ENCODE measurements around the gene STK17B. TPM values are rescaled to one million over a fixed set of nuclear protein-coding genes. Genes with fewer than 3 reads are reported as not detected.

Gene STK17B
- total and polyA plus RNA-seq, 2 of the 13 experiments (the other 11 are each of a cell fraction or from before 2014, with no cell fraction given): 1.6 to 4.5 TPM

DNA sequence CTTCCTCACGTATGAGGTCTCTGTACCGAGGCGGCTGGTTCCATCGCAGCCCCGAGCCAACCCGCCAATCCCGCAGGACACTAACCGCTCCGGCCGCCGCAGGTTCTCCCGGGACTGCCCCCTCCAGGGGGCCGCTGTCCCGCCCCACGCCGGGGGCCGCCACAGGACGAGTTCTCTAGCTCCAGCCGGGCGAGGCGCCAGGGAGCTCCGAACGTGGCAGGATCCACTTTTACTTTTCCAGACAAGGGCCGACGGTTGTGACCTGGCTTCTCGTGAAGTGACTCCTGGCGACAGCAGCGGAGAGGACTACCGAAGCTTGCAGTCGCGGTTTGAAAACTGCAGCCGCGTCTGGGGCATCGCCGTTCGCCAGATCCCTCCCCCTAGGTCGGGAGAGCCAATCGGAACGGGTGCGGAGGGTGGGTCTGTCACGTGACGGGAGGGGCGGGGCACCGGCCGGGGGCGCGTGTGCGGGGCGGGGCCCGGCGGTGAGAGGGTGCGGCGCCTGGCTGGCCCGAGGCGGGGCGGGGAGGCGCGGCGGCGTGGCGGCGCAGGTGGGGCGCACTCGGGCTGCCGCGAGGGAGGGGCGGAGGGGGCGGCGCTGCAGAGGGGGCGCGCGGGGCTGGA lies at the start of gene STK17B (continued):
- TF ChIP-seq NR2C2 (CRISPR knock-in tag; IDR thresholded peaks at IDR 0.05; ENCODE audit: borderline replicate concordance) (0 out of 2 replicates have a peak, but pooled peaks have one; percentile 27), ZNF33B (CRISPR knock-in tag; IDR thresholded peaks at IDR 0.05) (no peak), U2AF2 (IDR thresholded peaks at IDR 0.05; ENCODE audit: low read depth, low read length) (no peak), SRSF9 (IDR thresholded peaks at IDR 0.05; ENCODE audit: borderline replicate concordance, insufficient read depth, low read depth, low read length, poor library complexity, severe bottlenecking) (no peak), RBAK (CRISPR knock-in tag; IDR thresholded peaks at IDR 0.05) (no peak), ARNT (IDR thresholded peaks at IDR 0.05) (no peak), IKZF4 (CRISPR knock-in tag; IDR thresholded peaks at IDR 0.05; ENCODE audit: borderline replicate concordance, low read depth, not compliant biosample characterization) (no peak), DNMT3B (CRISPR knock-in tag; conservative IDR thresholded peaks at IDR 0.05) (peak; percentile 87; the same call in 1 of the 2 replicates), ZFP36L2 (CRISPR knock-in tag; IDR thresholded peaks at IDR 0.05) (no peak)
- TF ChIP-seq, protein P1, sequence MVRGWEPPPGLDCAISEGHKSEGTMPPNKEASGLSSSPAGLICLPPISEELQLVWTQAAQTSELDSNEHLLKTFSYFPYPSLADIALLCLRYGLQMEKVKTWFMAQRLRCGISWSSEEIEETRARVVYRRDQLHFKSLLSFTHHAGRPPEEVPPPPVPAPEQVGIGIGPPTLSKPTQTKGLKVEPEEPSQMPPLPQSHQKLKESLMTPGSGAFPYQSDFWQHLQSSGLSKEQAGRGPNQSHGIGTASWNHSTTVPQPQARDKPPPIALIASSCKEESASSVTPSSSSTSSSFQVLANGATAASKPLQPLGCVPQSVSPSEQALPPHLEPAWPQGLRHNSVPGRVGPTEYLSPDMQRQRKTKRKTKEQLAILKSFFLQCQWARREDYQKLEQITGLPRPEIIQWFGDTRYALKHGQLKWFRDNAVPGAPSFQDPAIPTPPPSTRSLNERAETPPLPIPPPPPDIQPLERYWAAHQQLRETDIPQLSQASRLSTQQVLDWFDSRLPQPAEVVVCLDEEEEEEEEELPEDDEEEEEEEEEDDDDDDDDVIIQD (CRISPR knock-in tag; IDR thresholded peaks at IDR 0.05; ENCODE audit: low read depth): peak; percentile 12; the same call in 1 of the 2 replicates
- TF ChIP-seq, protein P2, sequence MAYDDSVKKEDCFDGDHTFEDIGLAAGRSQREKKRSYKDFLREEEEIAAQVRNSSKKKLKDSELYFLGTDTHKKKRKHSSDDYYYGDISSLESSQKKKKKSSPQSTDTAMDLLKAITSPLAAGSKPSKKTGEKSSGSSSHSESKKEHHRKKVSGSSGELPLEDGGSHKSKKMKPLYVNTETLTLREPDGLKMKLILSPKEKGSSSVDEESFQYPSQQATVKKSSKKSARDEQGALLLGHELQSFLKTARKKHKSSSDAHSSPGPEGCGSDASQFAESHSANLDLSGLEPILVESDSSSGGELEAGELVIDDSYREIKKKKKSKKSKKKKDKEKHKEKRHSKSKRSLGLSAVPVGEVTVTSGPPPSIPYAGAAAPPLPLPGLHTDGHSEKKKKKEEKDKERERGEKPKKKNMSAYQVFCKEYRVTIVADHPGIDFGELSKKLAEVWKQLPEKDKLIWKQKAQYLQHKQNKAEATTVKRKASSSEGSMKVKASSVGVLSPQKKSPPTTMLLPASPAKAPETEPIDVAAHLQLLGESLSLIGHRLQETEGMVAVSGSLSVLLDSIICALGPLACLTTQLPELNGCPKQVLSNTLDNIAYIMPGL (CRISPR knock-in tag; IDR thresholded peaks at IDR 0.05; ENCODE audit: borderline replicate concordance in 1 of 2, low read depth in 1 of 2): peak; percentile 60 to 61; a peak in 3 of 4 replicates
- TF ChIP-seq, protein P3, sequence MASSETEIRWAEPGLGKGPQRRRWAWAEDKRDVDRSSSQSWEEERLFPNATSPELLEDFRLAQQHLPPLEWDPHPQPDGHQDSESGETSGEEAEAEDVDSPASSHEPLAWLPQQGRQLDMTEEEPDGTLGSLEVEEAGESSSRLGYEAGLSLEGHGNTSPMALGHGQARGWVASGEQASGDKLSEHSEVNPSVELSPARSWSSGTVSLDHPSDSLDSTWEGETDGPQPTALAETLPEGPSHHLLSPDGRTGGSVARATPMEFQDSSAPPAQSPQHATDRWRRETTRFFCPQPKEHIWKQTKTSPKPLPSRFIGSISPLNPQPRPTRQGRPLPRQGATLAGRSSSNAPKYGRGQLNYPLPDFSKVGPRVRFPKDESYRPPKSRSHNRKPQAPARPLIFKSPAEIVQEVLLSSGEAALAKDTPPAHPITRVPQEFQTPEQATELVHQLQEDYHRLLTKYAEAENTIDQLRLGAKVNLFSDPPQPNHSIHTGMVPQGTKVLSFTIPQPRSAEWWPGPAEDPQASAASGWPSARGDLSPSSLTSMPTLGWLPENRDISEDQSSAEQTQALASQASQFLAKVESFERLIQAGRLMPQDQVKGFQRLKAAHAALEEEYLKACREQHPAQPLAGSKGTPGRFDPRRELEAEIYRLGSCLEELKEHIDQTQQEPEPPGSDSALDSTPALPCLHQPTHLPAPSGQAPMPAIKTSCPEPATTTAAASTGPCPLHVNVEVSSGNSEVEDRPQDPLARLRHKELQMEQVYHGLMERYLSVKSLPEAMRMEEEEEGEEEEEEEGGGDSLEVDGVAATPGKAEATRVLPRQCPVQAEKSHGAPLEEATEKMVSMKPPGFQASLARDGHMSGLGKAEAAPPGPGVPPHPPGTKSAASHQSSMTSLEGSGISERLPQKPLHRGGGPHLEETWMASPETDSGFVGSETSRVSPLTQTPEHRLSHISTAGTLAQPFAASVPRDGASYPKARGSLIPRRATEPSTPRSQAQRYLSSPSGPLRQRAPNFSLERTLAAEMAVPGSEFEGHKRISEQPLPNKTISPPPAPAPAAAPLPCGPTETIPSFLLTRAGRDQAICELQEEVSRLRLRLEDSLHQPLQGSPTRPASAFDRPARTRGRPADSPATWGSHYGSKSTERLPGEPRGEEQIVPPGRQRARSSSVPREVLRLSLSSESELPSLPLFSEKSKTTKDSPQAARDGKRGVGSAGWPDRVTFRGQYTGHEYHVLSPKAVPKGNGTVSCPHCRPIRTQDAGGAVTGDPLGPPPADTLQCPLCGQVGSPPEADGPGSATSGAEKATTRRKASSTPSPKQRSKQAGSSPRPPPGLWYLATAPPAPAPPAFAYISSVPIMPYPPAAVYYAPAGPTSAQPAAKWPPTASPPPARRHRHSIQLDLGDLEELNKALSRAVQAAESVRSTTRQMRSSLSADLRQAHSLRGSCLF (CRISPR knock-in tag; IDR thresholded peaks at IDR 0.05; ENCODE audit: borderline replicate concordance): no peak
- TF ChIP-seq, protein P4, sequence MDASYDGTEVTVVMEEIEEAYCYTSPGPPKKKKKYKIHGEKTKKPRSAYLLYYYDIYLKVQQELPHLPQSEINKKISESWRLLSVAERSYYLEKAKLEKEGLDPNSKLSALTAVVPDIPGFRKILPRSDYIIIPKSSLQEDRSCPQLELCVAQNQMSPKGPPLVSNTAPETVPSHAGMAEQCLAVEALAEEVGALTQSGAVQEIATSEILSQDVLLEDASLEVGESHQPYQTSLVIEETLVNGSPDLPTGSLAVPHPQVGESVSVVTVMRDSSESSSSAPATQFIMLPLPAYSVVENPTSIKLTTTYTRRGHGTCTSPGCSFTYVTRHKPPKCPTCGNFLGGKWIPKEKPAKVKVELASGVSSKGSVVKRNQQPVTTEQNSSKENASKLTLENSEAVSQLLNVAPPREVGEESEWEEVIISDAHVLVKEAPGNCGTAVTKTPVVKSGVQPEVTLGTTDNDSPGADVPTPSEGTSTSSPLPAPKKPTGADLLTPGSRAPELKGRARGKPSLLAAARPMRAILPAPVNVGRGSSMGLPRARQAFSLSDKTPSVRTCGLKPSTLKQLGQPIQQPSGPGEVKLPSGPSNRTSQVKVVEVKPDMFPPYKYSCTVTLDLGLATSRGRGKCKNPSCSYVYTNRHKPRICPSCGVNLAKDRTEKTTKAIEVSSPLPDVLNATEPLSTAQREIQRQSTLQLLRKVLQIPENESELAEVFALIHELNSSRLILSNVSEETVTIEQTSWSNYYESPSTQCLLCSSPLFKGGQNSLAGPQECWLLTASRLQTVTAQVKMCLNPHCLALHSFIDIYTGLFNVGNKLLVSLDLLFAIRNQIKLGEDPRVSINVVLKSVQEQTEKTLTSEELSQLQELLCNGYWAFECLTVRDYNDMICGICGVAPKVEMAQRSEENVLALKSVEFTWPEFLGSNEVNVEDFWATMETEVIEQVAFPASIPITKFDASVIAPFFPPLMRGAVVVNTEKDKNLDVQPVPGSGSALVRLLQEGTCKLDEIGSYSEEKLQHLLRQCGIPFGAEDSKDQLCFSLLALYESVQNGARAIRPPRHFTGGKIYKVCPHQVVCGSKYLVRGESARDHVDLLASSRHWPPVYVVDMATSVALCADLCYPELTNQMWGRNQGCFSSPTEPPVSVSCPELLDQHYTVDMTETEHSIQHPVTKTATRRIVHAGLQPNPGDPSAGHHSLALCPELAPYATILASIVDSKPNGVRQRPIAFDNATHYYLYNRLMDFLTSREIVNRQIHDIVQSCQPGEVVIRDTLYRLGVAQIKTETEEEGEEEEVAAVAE (CRISPR knock-in tag; IDR thresholded peaks at IDR 0.05; ENCODE audit: borderline replicate concordance): no peak
- TF ChIP-seq, protein P5, sequence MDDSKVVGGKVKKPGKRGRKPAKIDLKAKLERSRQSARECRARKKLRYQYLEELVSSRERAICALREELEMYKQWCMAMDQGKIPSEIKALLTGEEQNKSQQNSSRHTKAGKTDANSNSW (CRISPR knock-in tag; IDR thresholded peaks at IDR 0.05; ENCODE audit: borderline replicate concordance): no peak

Measured in HepG2 (cell line).